ENCODE results near the gene GABBR2.
A peak's percentile ranks its signal among the peaks of the same experiment; 100 is the strongest.

The GABBR2 gene

DNA sequence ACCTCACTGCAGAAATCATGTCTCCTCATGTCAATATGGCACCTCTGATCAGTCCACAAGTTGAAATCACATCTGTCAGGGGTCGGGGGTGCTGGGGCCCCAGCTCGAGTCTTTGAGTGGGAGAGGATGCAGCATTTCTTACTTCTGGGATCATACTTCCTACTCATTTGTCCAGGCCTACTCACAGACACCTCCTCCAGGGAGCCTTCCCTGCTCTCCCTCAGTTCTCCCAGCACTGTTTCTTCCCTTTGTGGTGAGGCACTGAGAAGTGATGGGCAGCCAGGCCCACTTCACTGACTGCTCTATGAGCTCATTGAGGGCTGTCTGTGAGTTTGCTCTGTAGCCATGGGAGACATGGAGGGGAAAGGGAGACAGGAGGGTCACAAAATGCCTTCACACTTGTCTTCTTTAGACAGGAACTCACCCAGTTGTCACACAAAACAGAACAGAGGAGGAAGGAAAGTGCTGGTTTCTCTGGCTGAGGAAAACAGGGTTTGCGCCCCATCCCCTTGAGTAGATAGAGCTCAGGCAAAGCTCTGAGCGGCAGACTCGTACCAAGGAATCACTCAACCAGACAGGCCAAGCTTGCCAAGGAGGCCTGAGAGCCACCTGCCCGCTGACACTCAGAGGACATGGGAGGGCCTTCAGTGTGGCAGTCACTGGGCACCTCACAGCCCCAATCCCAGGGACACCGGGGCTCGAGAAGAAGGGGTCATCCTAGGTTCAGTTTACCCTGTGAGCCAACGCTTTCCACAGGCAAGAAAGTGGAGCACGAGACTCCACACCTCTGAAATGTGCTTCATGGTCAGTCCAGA lies 152.9 kb downstream of the GABBR2 start:
- no peak for DNase-seq (ENCODE audit: low read depth)
- in situ Hi-C loops (cut with HindIII; ENCODE audit: low sequenced_read_pairs): no loop called here
- H3K4me3 ChIP-seq (ENCODE audit: low read depth, low read length): no peak overlapping the region
- TF ChIP-seq, protein P1, sequence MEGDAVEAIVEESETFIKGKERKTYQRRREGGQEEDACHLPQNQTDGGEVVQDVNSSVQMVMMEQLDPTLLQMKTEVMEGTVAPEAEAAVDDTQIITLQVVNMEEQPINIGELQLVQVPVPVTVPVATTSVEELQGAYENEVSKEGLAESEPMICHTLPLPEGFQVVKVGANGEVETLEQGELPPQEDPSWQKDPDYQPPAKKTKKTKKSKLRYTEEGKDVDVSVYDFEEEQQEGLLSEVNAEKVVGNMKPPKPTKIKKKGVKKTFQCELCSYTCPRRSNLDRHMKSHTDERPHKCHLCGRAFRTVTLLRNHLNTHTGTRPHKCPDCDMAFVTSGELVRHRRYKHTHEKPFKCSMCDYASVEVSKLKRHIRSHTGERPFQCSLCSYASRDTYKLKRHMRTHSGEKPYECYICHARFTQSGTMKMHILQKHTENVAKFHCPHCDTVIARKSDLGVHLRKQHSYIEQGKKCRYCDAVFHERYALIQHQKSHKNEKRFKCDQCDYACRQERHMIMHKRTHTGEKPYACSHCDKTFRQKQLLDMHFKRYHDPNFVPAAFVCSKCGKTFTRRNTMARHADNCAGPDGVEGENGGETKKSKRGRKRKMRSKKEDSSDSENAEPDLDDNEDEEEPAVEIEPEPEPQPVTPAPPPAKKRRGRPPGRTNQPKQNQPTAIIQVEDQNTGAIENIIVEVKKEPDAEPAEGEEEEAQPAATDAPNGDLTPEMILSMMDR (IDR thresholded peaks at IDR 0.05; ENCODE audit: low read depth, low read length, missing control alignments): no peak

DNA sequence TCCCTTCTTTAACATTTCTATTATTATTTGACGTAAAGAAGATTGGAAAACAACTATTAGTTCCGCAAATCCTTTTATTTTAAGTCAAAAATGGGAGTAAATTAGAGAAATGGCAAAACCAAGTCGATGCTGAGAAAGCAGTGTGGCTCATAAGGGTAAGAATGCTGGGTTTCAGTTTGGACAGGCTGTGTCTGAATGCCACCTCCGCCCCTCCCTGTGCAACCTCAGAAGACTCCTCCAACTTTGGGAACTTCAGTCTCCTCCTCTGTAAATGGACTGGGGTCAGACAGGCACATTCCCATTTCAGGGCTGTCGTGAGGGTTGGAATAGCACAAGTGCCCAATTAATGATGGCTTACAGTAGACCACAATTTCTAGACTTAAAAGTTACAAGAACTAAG lies 154.0 kb downstream of the GABBR2 start:
- TF ChIP-seq, protein P1 (IDR thresholded peaks at IDR 0.05; ENCODE audit: low read depth, low read length, missing control alignments): no peak
- no peak overlapping the region for H3K4me3 ChIP-seq (ENCODE audit: low read depth, low read length)
- DNase-seq (ENCODE audit: low read depth): no peak
- in situ Hi-C loops (cut with HindIII; ENCODE audit: low sequenced_read_pairs): no loop called here

DNA sequence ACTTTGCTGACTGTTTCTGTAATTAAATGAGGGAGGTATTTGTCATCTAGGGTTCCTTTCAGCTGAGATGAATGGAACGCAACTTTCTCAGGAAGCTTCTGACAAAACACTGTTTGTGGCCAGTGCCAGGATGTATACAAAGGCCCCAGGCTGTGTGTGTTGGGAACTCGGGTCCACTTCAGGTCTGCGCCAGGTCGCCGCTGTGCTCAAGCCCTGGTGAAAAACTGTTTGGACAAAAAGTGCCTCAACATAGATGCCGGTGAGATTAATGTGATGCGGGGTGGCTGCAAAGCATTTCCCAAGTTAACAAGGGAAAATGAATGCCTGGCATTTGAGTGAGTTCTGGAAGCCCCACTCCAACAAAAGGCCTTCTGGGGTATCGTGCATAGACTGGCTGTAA lies 156.4 kb downstream of the GABBR2 start:
- no peak overlapping the region for H3K4me3 ChIP-seq (ENCODE audit: low read depth, low read length)
- in situ Hi-C loops (cut with HindIII; ENCODE audit: low sequenced_read_pairs): no loop called here
- TF ChIP-seq, protein P1 (IDR thresholded peaks at IDR 0.05; ENCODE audit: low read depth, low read length, missing control alignments): no peak
- no peak for DNase-seq (ENCODE audit: low read depth)

DNA sequence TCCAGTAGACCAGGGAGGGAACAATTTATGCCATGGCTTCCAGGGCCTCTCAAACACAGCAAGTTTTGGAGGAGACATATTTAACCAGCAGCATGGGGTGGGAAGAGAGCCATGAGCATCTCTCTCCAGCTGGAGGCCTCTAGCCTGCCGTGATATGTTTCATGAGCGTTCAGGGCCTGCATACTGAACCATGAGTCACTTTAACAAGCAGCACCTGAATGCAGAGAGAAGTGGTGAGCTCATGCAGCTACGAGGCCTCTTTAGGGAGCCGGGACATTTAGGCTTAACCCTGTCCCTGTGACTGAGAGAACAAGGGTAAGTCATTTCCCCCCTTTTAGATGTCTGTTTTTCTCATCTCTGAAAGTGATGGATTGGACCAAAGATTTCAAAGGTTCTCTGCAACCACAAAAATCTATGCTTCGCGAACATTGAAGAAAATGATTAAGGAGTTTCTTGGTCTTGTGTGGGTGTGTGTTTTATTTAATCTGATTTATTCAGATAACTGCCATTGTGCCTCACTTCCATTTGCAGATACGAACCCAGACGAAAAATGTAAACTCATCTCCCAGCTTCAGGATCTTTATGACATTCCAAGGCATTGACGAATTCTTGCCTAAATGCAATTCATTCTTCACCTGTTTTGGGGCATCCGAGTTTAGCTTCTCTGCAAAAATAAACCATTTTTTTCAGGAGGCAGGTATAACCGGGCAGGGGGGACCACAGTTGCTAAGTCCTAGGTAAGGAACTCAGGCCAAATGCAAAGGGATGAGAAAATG lies 157.0 kb downstream of the GABBR2 start:
- TF ChIP-seq, protein P1 (IDR thresholded peaks at IDR 0.05; ENCODE audit: low read depth, low read length, missing control alignments): no peak
- H3K4me3 ChIP-seq (ENCODE audit: low read depth, low read length): no peak overlapping the region
- in situ Hi-C loops (cut with HindIII; ENCODE audit: low sequenced_read_pairs): no loop called here
- DNase-seq (ENCODE audit: low read depth): peak; percentile 80

DNA sequence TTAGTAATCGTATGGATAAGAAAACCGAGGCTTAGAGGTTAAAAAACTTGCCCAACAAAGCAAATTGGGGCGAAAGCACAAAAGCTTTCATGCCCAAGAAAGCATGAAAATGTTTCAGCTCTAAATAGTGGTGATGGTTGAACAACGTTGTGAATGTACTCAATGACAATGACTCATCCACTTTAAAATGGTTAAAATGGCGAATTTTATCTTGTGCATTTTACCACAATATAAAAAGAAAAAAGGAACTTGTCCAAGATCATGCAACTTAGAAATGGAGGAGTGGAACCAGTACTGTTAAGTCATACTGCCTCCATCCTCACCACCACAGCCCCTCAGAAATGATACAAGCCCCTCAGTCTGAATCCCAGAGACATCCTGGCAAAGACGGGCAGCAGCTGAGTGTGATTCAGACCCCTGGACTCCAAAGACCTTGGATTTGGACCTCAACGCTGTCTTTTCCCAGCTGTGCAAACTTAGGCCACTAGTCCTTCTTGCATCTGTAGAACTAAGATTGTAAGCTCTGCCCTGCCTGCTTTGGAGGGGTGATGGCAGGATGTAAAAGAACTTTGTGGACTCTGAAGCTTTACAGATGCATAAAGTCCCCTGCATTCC lies 158.4 kb downstream of the GABBR2 start:
- in situ Hi-C loops (cut with HindIII; ENCODE audit: low sequenced_read_pairs): no loop called here
- TF ChIP-seq, protein P1 (IDR thresholded peaks at IDR 0.05; ENCODE audit: low read depth, low read length, missing control alignments): no peak
- H3K4me3 ChIP-seq (ENCODE audit: low read depth, low read length): no peak overlapping the region
- DNase-seq (ENCODE audit: low read depth): no peak

DNA sequence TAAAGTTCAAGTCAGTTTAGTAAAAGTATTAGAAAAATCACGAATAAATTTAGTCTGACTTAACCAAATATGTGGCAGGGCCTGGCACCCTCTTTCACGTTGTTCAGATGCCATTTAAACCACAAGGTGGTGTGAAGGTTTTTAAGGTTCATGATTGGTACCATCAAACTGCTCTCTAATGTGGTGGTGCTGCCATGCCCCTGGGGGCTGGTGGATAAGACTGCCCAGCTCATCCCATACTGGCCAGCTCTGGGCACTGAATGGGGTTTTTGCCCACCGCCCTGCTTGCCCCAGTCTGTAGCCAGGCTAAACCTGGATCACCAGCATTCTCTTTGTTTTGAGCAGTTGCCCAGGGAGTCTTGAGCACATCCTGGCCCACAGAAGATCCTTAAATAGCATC lies 159.3 kb downstream of the GABBR2 start:
- H3K4me3 ChIP-seq (ENCODE audit: low read depth, low read length): no peak overlapping the region
- no peak for DNase-seq (ENCODE audit: low read depth)
- TF ChIP-seq, protein P1 (IDR thresholded peaks at IDR 0.05; ENCODE audit: low read depth, low read length, missing control alignments): no peak
- in situ Hi-C loops (cut with HindIII; ENCODE audit: low sequenced_read_pairs): no loop called here
